Activated T-helper 1 cell treated with anti-CD3 and anti-CD28 coated beads, Interleukin-2, amount 50 U/mL, for 16 hours (primary cell): ENCODE results near the gene MRPL30.
"Not testable (repeated sequence)": the region's sequence is repeated elsewhere in the genome, so short reads cannot be mapped to it uniquely, and the experiment has no call there.

Experiments used
- DNase-seq, 2 donors: peaks; one replicate each; pipeline ENCODE4 v3.0.0-alpha.2; 2020; ENCODE audit warnings: low read depth in 1 of 2, low spot score in 1 of 2

The MRPL30 gene

DNA sequence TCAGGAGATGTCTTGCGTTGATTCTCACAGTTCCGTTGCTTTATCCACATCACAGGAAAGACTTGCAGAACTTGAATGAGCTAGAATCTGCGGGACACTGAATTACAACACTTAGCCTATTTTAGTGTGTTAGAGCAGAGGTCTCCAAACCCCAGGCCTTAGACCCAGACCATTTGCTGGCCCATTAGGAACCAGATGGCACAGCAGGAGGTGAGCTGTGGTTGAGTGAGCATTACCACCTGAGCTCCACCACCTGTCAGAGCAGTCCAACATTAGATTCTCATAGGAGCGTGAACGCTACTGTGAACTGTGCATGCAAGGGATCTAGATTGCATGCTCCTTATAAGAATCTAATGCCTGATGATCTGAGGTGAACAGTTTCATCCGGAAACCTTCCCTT is 3.8 kb downstream of the MRPL30 start:
- DNase-seq: no peak

DNA sequence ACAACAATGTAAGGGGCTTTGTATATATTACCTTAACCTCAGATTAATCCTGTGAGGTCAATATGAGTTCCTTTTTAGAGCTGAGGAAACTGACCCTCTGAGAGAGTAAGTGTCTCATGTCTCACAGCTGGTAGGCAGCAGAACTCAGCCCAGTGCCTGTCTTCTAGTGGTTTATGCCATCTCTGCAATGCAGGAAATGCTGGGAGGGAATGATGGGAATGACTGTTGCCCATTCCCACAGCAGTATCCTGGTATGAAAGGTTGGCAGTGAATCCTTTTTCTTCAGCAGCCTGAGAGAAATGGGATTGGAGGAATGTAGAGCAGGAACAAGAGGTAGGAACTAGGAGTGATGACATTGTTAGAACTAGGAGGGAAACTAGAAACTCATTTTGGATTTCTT is 6.0 kb downstream of the MRPL30 start:
- no peak for DNase-seq

DNA sequence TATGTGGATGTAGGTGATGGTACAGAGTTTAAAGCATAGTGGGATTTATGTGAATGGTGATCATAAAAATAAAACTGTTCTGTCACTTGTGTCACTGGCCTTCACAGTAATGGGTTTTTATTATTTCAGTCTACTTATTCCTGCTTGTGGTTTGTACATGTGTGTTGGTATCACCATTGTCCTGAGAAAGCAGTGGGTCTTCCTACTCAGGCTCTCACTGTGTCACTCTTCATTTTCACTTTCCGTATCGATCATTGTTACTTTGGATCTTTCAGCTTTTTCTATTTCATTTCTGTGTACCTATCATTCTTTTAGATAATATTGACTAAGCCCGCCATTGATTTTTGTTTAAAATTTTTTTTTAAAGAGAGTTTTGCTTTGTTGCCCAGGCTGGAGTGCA is 7.4 kb downstream of the MRPL30 start:
- no peak for DNase-seq

GRCh38 chr2:99190548-99190947 is 9.6 kb downstream of the MRPL30 start:
- no peak for DNase-seq

DNA sequence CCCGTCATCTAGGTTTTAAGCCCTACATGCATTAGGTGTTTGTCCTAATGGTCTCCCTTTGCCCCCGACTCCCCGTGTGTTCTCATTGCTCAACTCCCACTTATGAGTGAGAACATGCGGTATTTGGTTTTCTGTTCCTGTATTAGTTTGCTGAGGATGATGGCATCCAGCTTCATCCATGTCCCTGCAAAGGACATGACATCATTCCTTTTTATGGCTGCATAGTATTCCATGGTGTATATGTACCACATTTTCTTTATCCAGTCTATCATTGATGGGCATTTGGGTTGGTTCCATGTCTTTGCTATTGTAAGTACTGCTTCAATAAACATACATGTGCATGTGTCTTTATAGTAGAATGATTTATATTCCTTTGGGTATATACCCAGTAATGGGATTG is 11.4 kb downstream of the MRPL30 start:
- DNase-seq: not testable (repeated sequence)

DNA sequence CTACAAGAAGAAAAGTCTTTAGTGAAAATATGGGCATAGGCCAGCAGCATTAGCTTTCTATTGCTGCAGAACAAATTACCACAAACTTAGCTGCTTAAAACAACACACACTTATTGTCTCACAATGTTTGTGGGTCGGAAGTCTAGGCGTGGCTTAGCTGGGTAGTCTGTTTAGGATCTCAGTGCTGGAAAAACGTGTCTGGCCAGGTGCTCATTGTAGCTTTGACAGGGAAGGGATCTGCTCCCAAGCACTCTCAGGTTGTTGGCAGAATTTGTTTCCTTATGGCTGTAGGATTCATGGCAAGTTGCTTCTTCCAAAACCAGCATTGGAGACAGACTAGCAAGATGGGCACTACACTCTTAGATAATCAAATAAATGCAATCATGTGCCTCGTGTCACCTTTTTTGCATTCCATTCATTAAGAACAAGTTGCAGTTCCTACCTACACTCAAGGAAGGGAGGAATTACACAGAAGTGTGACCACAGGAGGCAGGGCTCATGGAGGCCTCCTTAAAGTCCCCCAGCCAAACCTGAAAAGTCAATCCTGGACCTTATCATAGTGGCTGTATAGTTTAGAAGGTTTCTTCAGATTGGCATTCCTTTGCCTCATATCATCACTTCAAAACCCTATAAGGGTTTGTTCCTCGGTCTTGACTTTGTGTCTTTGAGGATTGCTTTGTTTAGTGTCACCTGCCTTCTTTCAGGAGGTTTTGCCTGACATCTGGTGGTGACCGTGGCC is 17.3 kb downstream of the MRPL30 start:
- DNase-seq: no peak

GRCh38 chr2:99200076-99200800 is 19.3 kb downstream of the MRPL30 start:
- no peak for DNase-seq

DNA sequence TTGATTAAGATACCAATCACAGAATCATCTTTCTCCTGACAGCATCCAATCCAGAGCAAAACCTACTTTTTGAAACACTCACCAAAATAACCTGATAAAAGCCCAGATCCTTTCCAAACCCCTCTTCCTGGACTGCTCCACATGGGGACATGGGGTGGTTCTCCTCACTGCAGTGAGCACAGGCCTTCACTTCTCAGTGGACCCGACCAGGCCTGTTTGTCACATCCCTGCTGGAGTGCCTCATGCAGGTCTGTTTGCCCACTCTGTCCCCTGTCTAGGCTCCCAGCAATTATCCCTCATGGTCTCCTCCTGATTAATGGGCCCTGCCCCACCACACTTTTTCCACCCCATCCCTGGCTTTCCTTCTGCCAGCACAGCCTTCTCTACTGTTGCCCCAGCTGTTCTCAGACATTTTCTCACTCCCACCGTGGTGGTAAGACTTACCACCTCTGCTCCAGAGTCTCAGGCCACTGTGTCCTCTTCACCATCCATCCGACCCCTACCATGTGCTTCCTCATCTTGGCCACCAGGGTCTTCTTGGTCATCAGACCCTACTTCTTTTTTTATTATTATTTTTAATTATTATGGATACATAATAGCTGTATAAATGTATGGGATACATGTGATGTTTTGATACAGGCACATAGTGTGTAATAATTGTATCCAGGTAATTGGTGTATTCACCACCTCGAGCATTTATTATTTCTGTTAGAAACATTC is 21.1 kb downstream of the MRPL30 start:
- DNase-seq: no peak

DNA sequence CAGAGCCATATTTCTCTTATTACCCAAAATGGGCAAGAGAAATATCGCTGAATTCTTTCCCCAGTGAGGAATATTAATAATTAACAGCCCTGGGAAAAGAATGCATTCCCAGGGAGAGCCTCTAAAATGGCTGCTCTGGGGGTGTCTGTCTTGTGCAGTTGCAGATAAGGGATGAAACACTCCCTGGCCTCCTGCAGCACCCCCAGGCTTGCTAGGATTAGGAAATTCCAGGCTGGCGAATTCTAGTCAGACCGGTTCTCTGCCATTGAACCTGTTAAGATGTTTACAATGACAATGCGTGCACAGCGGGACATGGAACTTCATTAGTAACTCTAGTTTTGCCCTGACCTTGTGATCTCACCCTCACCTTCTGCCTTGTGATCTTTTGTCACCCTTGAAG is 24.5 kb downstream of the MRPL30 start:
- no peak for DNase-seq

DNA sequence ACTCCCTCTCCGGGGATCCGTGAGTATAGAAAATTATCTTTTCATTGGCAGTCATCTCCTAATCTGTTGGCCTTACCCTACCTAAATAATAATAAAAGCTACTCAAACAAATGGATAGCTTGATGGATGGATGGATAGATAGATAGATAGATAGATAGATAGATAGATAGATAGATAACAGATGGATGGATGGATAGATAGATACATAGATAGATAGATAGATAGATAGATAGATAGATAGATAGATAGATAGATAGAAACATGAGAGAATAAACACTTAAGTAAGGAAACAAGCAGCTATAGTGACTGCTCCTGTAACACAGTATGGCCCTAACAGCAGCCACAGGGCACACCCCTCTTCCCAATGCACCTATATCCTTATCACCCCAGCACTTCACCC is 35.1 kb downstream of the MRPL30 start:
- DNase-seq: no peak

GRCh38 chr2:99217929-99218501 is 37.0 kb downstream of the MRPL30 start:
- DNase-seq: no peak

- DNase-seq: not testable (repeated sequence)
Observed at GRCh38 chr2:99233177-99233576, 52.2 kb downstream of the MRPL30 start.

GRCh38 chr2:99238599-99238998 is 57.6 kb downstream of the MRPL30 start:
- no peak for DNase-seq

- DNase-seq: no peak
Observed at GRCh38 chr2:99240431-99240830, 59.4 kb downstream of the MRPL30 start.

GRCh38 chr2:99242151-99242550 is 61.2 kb downstream of the MRPL30 start:
- DNase-seq: no peak
